Fibroblast of mammary gland (primary cell): ENCODE data around the gene C1orf141.

Source experiments
- DNase-seq: peaks from one replicate; pipeline ENCODE4 v3.0.0-alpha.2; 2010; ENCODE audit warnings: low read depth
- H3K4me3 ChIP-seq: 2 replicates; pipeline ENCODE4 v1.5.1; 2011; ENCODE audit warnings: low read depth, mild to moderate bottlenecking, low read length, moderate library complexity; ENCODE audit not compliant: control insufficient read depth
- TF ChIP-seq, protein P1 (sequence below): conservative IDR thresholded peaks from 2 replicates; pipeline ENCODE4 v1.5.1; 2011; ENCODE audit warnings: low read depth, low read length, inconsistent platforms; ENCODE audit not compliant: control insufficient read depth, insufficient read depth

Gene C1orf141

DNA sequence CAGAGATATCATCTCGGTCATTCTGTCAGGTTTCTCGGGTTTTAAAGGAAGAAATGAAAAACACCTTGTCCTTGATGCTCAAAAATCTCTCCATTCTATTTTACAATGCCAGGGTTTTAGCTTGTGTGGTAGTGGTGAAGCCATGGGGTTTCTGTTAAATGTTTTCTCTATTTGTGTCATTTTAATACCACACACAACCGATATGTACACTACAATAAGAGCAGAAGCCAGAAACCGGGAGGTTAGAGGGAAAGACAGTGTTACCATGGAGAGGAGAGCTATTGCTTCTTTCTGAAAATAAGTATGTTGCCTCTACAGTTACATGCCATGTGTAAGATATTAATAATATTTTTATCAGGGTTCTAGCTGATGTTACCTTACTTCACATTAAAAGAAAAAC lies 83.6 kb downstream of the C1orf141 start:
- no peak overlapping the region for H3K4me3 ChIP-seq
- TF ChIP-seq, protein P1, sequence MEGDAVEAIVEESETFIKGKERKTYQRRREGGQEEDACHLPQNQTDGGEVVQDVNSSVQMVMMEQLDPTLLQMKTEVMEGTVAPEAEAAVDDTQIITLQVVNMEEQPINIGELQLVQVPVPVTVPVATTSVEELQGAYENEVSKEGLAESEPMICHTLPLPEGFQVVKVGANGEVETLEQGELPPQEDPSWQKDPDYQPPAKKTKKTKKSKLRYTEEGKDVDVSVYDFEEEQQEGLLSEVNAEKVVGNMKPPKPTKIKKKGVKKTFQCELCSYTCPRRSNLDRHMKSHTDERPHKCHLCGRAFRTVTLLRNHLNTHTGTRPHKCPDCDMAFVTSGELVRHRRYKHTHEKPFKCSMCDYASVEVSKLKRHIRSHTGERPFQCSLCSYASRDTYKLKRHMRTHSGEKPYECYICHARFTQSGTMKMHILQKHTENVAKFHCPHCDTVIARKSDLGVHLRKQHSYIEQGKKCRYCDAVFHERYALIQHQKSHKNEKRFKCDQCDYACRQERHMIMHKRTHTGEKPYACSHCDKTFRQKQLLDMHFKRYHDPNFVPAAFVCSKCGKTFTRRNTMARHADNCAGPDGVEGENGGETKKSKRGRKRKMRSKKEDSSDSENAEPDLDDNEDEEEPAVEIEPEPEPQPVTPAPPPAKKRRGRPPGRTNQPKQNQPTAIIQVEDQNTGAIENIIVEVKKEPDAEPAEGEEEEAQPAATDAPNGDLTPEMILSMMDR, result no peak
- no peak for DNase-seq

DNA sequence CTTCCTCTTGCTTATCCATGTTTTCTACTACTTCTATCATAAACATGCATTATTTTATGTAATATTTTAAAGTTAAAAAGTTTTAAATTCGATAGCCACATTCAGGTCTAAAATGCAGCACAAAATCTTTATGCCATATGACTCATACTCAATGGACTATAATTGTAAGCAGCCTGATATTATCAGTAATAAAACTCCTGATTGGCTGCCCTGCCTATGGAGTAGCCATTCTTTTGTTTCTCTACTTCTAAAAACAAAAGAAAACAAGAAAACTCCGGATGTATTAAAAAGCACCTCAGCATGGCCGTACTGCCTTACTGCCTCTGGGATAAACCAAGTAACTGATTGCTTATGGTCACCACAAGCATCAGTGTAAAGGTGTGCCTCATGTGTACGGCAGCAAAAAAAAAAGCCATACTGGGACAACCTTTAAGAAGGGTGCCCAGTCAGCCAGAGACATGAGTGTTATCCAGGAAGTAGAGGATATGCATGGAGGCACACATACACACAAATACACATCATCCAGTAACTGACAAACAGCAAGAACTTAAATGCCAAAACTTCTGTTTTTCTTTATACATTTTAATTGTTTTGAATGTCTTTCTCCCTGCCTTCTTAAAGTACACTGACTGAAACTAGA lies 90.0 kb downstream of the C1orf141 start:
- TF ChIP-seq, protein P1, result no peak
- no peak for DNase-seq
- H3K4me3 ChIP-seq, result no peak overlapping the region

DNA sequence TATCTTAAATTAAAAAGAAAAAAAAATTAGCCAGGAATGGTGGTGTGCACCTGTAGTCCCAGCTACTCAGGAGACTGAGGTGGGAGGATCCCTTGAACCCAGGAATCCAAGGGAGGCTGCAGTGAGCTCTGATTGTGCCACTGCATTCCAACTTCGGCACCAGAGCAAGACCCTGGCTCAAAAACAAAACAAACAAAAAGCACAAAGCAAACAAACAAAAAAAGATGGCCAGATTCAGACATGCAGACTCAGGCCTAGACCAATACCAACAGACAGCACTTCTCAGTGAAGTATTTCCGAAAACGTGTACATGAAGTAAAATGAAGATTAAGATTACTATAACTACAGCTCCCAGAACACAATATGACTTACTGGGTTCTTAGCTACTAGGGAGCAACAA lies 91.4 kb downstream of the C1orf141 start:
- TF ChIP-seq, protein P1, result no peak
- no peak for DNase-seq
- no peak overlapping the region for H3K4me3 ChIP-seq
